HG03439 (cell line): ENCODE results near the gene SMIM12.
"Not testable (repeated sequence)": the region's sequence is repeated elsewhere in the genome, so short reads cannot be mapped to it uniquely, and the experiment has no call there.

Experiments
- ATAC-seq: cut with Tn5 transposase; IDR thresholded peaks from one replicate; pipeline ENCODE4 v1.9.1; 2021; ENCODE audit warnings: mild to moderate bottlenecking, moderate library complexity; ENCODE audit not compliant: unreplicated experiment

The SMIM12 gene

GRCh38 chr1:34845131-34845901 lies 14.2 kb downstream of the SMIM12 start:
- no peak for ATAC-seq

- ATAC-seq = no peak
Measured at GRCh38 chr1:34844252-34844634, 15.3 kb downstream of the SMIM12 start.

GRCh38 chr1:34843392-34844251 lies 15.9 kb downstream of the SMIM12 start:
- ATAC-seq = no peak

- no peak for ATAC-seq
Measured at GRCh38 chr1:34842952-34843371, 16.6 kb downstream of the SMIM12 start.

- ATAC-seq = no peak
Measured at GRCh38 chr1:34842073-34842472, 17.5 kb downstream of the SMIM12 start.

- no peak for ATAC-seq
Measured at GRCh38 chr1:34840426-34840825, 19.1 kb downstream of the SMIM12 start.

GRCh38 chr1:34839526-34840305 lies 19.8 kb downstream of the SMIM12 start:
- ATAC-seq = no peak

GRCh38 chr1:34833711-34834110 lies 25.8 kb downstream of the SMIM12 start:
- ATAC-seq = no peak

GRCh38 chr1:34831721-34832246 lies 27.8 kb downstream of the SMIM12 start:
- no peak for ATAC-seq

- ATAC-seq = no peak
Measured at GRCh38 chr1:34829250-34829649, 30.3 kb downstream of the SMIM12 start.

GRCh38 chr1:34828611-34829010 lies 30.9 kb downstream of the SMIM12 start:
- no peak for ATAC-seq

GRCh38 chr1:34827341-34827941 lies 32.1 kb downstream of the SMIM12 start:
- ATAC-seq = no peak

- no peak for ATAC-seq
Measured at GRCh38 chr1:34825455-34826091, 34.0 kb downstream of the SMIM12 start.

- ATAC-seq = no peak
Measured at GRCh38 chr1:34824817-34825454, 34.6 kb downstream of the SMIM12 start.

GRCh38 chr1:34822202-34822601 lies 37.3 kb downstream of the SMIM12 start:
- no peak for ATAC-seq

- not testable (repeated sequence) for ATAC-seq
Measured at GRCh38 chr1:34818862-34819261, 40.7 kb downstream of the SMIM12 start.

GRCh38 chr1:34816778-34817177 lies 42.8 kb downstream of the SMIM12 start:
- ATAC-seq = no peak

- no peak for ATAC-seq
Measured at GRCh38 chr1:34816332-34816731, 43.2 kb downstream of the SMIM12 start.

GRCh38 chr1:34810781-34811180 lies 48.8 kb downstream of the SMIM12 start:
- ATAC-seq = not testable (repeated sequence)
